HL-60 (cell line): ENCODE results near the gene CFAP46.

ENCODE experiments used
- DNase-seq, 2 experiments: peaks; one replicate each; pipeline ENCODE4 v3.0.0-alpha.2; 2010 to 2020; ENCODE audit warnings: low read depth in 1 of 2, low spot score in 1 of 2
- H3K27ac ChIP-seq: fragments of 250-450 bp; sonication (Bioruptor Pico); replicated peaks from 2 replicates; pipeline ENCODE4 v1.5.1; 2020; ENCODE audit warnings: mild to moderate bottlenecking, moderate library complexity
- H3K27me3 ChIP-seq: fragments of 250-450 bp; sonication (Bioruptor Pico); 2 replicates; pipeline ENCODE4 v1.5.1; 2021; ENCODE audit warnings: mild to moderate bottlenecking, moderate library complexity; ENCODE audit not compliant: insufficient read depth, poor library complexity, severe bottlenecking
- H3K4me3 ChIP-seq: replicated peaks from 2 replicates; pipeline ENCODE4 v1.5.1; 2011; ENCODE audit warnings: mild to moderate bottlenecking, control low read depth, low read length; ENCODE audit not compliant: insufficient read depth
- GABPA ChIP-seq: IDR thresholded peaks from 2 replicates; pipeline ENCODE4 v1.6.1; 2012; ENCODE audit warnings: low read depth
- POLR2AphosphoS5 ChIP-seq: IDR thresholded peaks from 2 replicates; pipeline ENCODE4 v1.6.1; 2012; ENCODE audit warnings: low read depth
- REST ChIP-seq: IDR thresholded peaks from 2 replicates; pipeline ENCODE4 v1.6.1; 2012; ENCODE audit warnings: low read depth; ENCODE audit not compliant: insufficient replicate concordance
- SPI1 ChIP-seq: IDR thresholded peaks from 2 replicates; pipeline ENCODE4 v1.6.1; 2012; ENCODE audit warnings: low read depth, mild to moderate bottlenecking, borderline replicate concordance
- TF ChIP-seq, protein P1 (sequence below): IDR thresholded peaks from one replicate; pipeline ENCODE4 v1.5.1; 2011; ENCODE audit warnings: low read length, control low read depth, inconsistent platforms; ENCODE audit not compliant: insufficient read depth

The CFAP46 gene

DNA sequence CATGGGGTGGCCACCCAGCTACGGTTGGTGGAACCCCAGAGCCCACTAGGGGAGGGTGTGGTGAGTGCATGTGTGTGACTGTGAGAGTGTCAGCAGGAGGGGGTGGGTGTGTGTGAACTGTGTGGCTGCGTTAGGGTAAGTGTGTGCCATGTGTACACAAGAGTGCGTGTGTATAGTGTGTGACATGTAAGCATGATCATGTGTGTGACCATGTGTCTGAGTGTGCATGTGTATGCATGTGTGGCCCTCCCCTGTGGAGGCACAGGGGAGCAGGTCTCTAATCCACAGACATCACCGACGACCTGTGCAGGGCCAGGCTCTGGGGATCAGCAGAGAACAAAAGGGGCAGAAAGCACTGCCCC, 3.5 kb upstream of the CFAP46 start:
- peaks cover 21% of the 10 kb centered on the region for H3K27me3 ChIP-seq

GRCh38 chr10:132945125-132945893, 2.9 kb upstream of the CFAP46 start:
- DNase-seq: no peak
- TF ChIP-seq GABPA: no peak
- no peak for TF ChIP-seq REST
- no peak for TF ChIP-seq POLR2AphosphoS5
- TF ChIP-seq, protein P1, sequence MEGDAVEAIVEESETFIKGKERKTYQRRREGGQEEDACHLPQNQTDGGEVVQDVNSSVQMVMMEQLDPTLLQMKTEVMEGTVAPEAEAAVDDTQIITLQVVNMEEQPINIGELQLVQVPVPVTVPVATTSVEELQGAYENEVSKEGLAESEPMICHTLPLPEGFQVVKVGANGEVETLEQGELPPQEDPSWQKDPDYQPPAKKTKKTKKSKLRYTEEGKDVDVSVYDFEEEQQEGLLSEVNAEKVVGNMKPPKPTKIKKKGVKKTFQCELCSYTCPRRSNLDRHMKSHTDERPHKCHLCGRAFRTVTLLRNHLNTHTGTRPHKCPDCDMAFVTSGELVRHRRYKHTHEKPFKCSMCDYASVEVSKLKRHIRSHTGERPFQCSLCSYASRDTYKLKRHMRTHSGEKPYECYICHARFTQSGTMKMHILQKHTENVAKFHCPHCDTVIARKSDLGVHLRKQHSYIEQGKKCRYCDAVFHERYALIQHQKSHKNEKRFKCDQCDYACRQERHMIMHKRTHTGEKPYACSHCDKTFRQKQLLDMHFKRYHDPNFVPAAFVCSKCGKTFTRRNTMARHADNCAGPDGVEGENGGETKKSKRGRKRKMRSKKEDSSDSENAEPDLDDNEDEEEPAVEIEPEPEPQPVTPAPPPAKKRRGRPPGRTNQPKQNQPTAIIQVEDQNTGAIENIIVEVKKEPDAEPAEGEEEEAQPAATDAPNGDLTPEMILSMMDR: no peak
- TF ChIP-seq SPI1: no peak
- Histone ChIP-seq H3K27me3 (peaks cover 20% of the 10 kb centered on the region), H3K27ac (no peak overlapping the region), H3K4me3 (no peak overlapping the region)

More for the DNA sequence above, 3.5 kb upstream of the CFAP46 start:
- Histone ChIP-seq H3K4me3 (no peak overlapping the region), H3K27ac (no peak overlapping the region)
- TF ChIP-seq REST (no peak), GABPA (no peak), SPI1 (no peak)
- TF ChIP-seq, protein P1: no peak
- DNase-seq: no peak

GRCh38 chr10:132944510-132944909, 2.1 kb upstream of the CFAP46 start:
- DNase-seq: no peak
- peaks cover 18% of the 10 kb centered on the region for H3K27me3 ChIP-seq
- H3K27ac ChIP-seq: no peak overlapping the region
- TF ChIP-seq REST: no peak
- no peak for TF ChIP-seq SPI1
- no peak for TF ChIP-seq POLR2AphosphoS5
- TF ChIP-seq GABPA: no peak
- TF ChIP-seq, protein P1: no peak
- no peak overlapping the region for H3K4me3 ChIP-seq
